ENCODE measurements around the gene SLC6A7.

The SLC6A7 gene

GRCh38 chr5:150156027-150156368 is 33.9 kb upstream of the SLC6A7 start:
- no peak for DNase-seq (ENCODE audit: low spot score)

- no peak for DNase-seq (ENCODE audit: low spot score)
These were observed 33.3 kb upstream of the SLC6A7 start for GRCh38 chr5:150156540-150156939.

GRCh38 chr5:150157168-150157567 is 32.7 kb upstream of the SLC6A7 start:
- DNase-seq (ENCODE audit: low spot score) = no peak

GRCh38 chr5:150158170-150158949 is 31.5 kb upstream of the SLC6A7 start:
- no peak for DNase-seq (ENCODE audit: low spot score)

- DNase-seq (ENCODE audit: low spot score) = no peak
These were observed 30.8 kb upstream of the SLC6A7 start for GRCh38 chr5:150159031-150159430.

- no peak for DNase-seq (ENCODE audit: low spot score)
These were observed 30.1 kb upstream of the SLC6A7 start for GRCh38 chr5:150159741-150160179.

GRCh38 chr5:150160448-150161081 is 29.3 kb upstream of the SLC6A7 start:
- DNase-seq (ENCODE audit: low spot score) = no peak

- no peak for DNase-seq (ENCODE audit: low spot score)
These were observed 28.4 kb upstream of the SLC6A7 start for GRCh38 chr5:150161242-150162141.

- no peak for DNase-seq (ENCODE audit: low spot score)
These were observed 27.7 kb upstream of the SLC6A7 start for GRCh38 chr5:150162142-150162513.

GRCh38 chr5:150163035-150163434 is 26.8 kb upstream of the SLC6A7 start:
- no peak for DNase-seq (ENCODE audit: low spot score)

GRCh38 chr5:150163547-150164059 is 26.3 kb upstream of the SLC6A7 start:
- no peak for DNase-seq (ENCODE audit: low spot score)

- no peak for DNase-seq (ENCODE audit: low spot score)
These were observed 25.5 kb upstream of the SLC6A7 start for GRCh38 chr5:150164211-150164980.

- DNase-seq (ENCODE audit: low spot score) = no peak
These were observed 23.7 kb upstream of the SLC6A7 start for GRCh38 chr5:150166037-150166649.

GRCh38 chr5:150166650-150167511 is 23.0 kb upstream of the SLC6A7 start, which contains the start of gene CDX1:
Gene CDX1 (plus strand): TSS chr5:150166778. CDS start chr5:150166877, 99 bp downstream.
- no peak for DNase-seq (ENCODE audit: low spot score)

GRCh38 chr5:150167512-150167850 is 22.4 kb upstream of the SLC6A7 start:
- no peak for DNase-seq (ENCODE audit: low spot score)

GRCh38 chr5:150167908-150168307 is 22.0 kb upstream of the SLC6A7 start:
- no peak for DNase-seq (ENCODE audit: low spot score)

GRCh38 chr5:150168864-150169263 is 21.0 kb upstream of the SLC6A7 start:
- no peak for DNase-seq (ENCODE audit: low spot score)

- DNase-seq (ENCODE audit: low spot score) = no peak
These were observed 17.7 kb upstream of the SLC6A7 start for GRCh38 chr5:150172145-150172544.

GRCh38 chr5:150172556-150172955 is 17.3 kb upstream of the SLC6A7 start:
- DNase-seq (ENCODE audit: low spot score) = no peak

GRCh38 chr5:150173161-150173560 is 16.7 kb upstream of the SLC6A7 start:
- DNase-seq (ENCODE audit: low spot score) = no peak
